HCT116 (cell line): Measurements from ENCODE around the gene CDH4. TPM values are rescaled to one million over a fixed set of nuclear protein-coding genes. Genes with fewer than 3 reads are reported as not detected.

ENCODE experiments used
- ATAC-seq: fragments of 200-7000 bp; cut with Tn5 transposase; 2 replicates; pipeline ENCODE4 v1.9.1; 2020; ENCODE audit warnings: mild to moderate bottlenecking, moderate library complexity
- BruUV-seq: library from RNA; stranded (reverse); fragments of 400-500 nt; replicated peaks from 2 replicates; lab custom pipeline; 2021; lab: Mats Ljungman, UMichigan
- CTCF ChIA-PET: fragments of 300-600 bp; sonication (Branson Sonifier 250); formaldehyde crosslinking; loops from one replicate; lab custom pipeline; 2021; ENCODE audit warnings: antibody characterized with exemption; lab: Charles Lee
- POLR2A ChIA-PET: fragments of 300-600, 350-600 bp; sonication (Branson Sonifier 250); formaldehyde crosslinking; loops from one replicate; lab custom pipeline; 2021; ENCODE audit warnings: antibody characterized with exemption; lab: Charles Lee
- RAD21 ChIA-PET, 2 experiments: fragments of 300-600 bp; sonication (Branson Sonifier 250); formaldehyde crosslinking; loops; one replicate each; lab custom pipeline; 2023; ENCODE audit warnings: low total read pairs in 2 of 2; ENCODE audit not compliant: uncharacterized antibody in 2 of 2, unreplicated experiment in 2 of 2, low non-redundant PET in 1 of 2; lab: Charles Lee
- DNase-seq: peaks from one replicate; pipeline ENCODE4 v3.0.0-alpha.2; 2010; ENCODE audit warnings: low read depth, low spot score
- H2AFZ ChIP-seq: fragments of 200-600 bp; shearing (Covaris generic), sonication (generic); 2 replicates; pipeline ENCODE4 v1.6.1; 2017; ENCODE audit warnings: low read depth, mixed run types, mixed read lengths, antibody characterized with exemption, low read length; ENCODE audit not compliant: poor library complexity, severe bottlenecking
- H3K27ac ChIP-seq: 2 replicates; pipeline ENCODE4 v1.5.1; 2012; ENCODE audit warnings: low read depth, low read length
- H3K27me3 ChIP-seq: fragments of 200-600 bp; sonication (generic); 2 replicates; pipeline ENCODE4 v1.6.1; 2016; ENCODE audit warnings: mixed run types, low read length, mixed read lengths; ENCODE audit not compliant: insufficient read depth
- H3K36me3 ChIP-seq, 2 experiments: fragments of 200-500 bp in 1 of 2; fragments of 200-600 bp in 1 of 2; sonication (Bioruptor generic) in 1 of 2; sonication (generic) in 1 of 2; 2 replicates each; pipeline versions ENCODE4 v1.5.1 to v1.6.1; 2014 to 2016; ENCODE audit warnings: low read length in 2 of 2, inconsistent platforms in 1 of 2, mixed read lengths in 1 of 2, mixed run types in 1 of 2; ENCODE audit not compliant: insufficient read depth in 2 of 2, control insufficient read depth in 1 of 2
- H3K4me1 ChIP-seq, 2 experiments: fragments of 200-600 bp in 1 of 2; sonication (generic) in 1 of 2; 2 replicates each; pipeline versions ENCODE4 v1.5.1 to v1.6.1; 2012 to 2017; ENCODE audit warnings: low read length in 2 of 2, inconsistent platforms in 1 of 2, mild to moderate bottlenecking in 1 of 2, mixed read lengths in 1 of 2, mixed run types in 1 of 2, moderate library complexity in 1 of 2; ENCODE audit not compliant: insufficient read depth in 2 of 2, control insufficient read depth in 1 of 2
- H3K4me2 ChIP-seq: fragments of 200-600 bp; sonication (generic); 2 replicates; pipeline ENCODE4 v1.6.1; 2017; ENCODE audit warnings: mixed run types, low read length, mixed read lengths
- H3K4me3 ChIP-seq, 2 experiments: fragments of 200-600 bp in 1 of 2; sonication (generic) in 1 of 2; replicated peaks in 1 of 2; 2 replicates each; pipeline ENCODE4 v1.5.1; 2011 to 2016; ENCODE audit warnings: low read length in 2 of 2, control low read depth in 1 of 2, low read depth in 1 of 2, mild to moderate bottlenecking in 1 of 2, mixed read lengths in 1 of 2, mixed run types in 1 of 2
- H3K79me2 ChIP-seq: fragments of 200-600 bp; sonication (generic); 2 replicates; pipeline ENCODE4 v1.6.1; 2017; ENCODE audit warnings: mild to moderate bottlenecking, mixed run types, low read length, moderate library complexity, mixed read lengths; ENCODE audit not compliant: insufficient read depth
- H3K9ac ChIP-seq: fragments of 200-600 bp; sonication (generic); 2 replicates; pipeline ENCODE4 v1.6.1; 2016; ENCODE audit warnings: low read length, mixed read lengths
- H3K9me2 ChIP-seq: fragments of 200-600 bp; sonication (generic), shearing (Covaris generic); 2 replicates; pipeline ENCODE4 v1.6.1; 2017; ENCODE audit warnings: mixed run types, mild to moderate bottlenecking, moderate library complexity; ENCODE audit not compliant: insufficient read depth
- H3K9me3 ChIP-seq, 2 experiments: fragments of 200-500 bp in 1 of 2; fragments of 200-600 bp in 1 of 2; sonication (Bioruptor generic) in 1 of 2; sonication (generic) in 1 of 2; 2 replicates each; pipeline ENCODE4 v1.6.1; 2014 to 2017; ENCODE audit warnings: low read length in 2 of 2, mixed read lengths in 2 of 2, inconsistent platforms in 1 of 2, low read depth in 1 of 2, mild to moderate bottlenecking in 1 of 2, mixed run types in 1 of 2, moderate library complexity in 1 of 2; ENCODE audit not compliant: control insufficient read depth in 1 of 2, insufficient read depth in 1 of 2
- H4K20me1 ChIP-seq: fragments of 200-600 bp; sonication (generic), shearing (Covaris generic); 2 replicates; pipeline ENCODE4 v1.6.1; 2017; ENCODE audit warnings: mixed run types, mild to moderate bottlenecking, moderate library complexity; ENCODE audit not compliant: insufficient read depth
- CBX3 ChIP-seq: IDR thresholded peaks from 2 replicates; pipeline ENCODE4 v1.6.1; 2012; ENCODE audit warnings: low read depth
- CEBPB ChIP-seq: IDR thresholded peaks from 2 replicates; pipeline ENCODE4 v1.6.1; 2012; ENCODE audit warnings: low read depth
- EGR1 ChIP-seq: IDR thresholded peaks from 2 replicates; pipeline ENCODE4 v1.6.1; 2012; ENCODE audit warnings: low read depth
- ELF1 ChIP-seq: IDR thresholded peaks from 2 replicates; pipeline ENCODE4 v1.6.1; 2012; ENCODE audit warnings: low read depth, borderline replicate concordance
- EZH2 ChIP-seq: fragments of 200-600 bp; sonication (generic); IDR thresholded peaks from 2 replicates; pipeline ENCODE4 v1.6.1; 2017; ENCODE audit warnings: antibody characterized with exemption, mixed run types
- FOSL1 ChIP-seq: IDR thresholded peaks from 2 replicates; pipeline ENCODE4 v1.6.1; 2012; ENCODE audit warnings: low read depth
- JUND ChIP-seq: IDR thresholded peaks from 2 replicates; pipeline ENCODE4 v1.6.1; 2012
- POLR2A ChIP-seq: IDR thresholded peaks from 2 replicates; pipeline ENCODE4 v1.7.0; 2011; ENCODE audit warnings: borderline replicate concordance; ENCODE audit not compliant: insufficient read depth, insufficient read length; ENCODE audit errors: extremely low read depth
- RAD21 ChIP-seq: IDR thresholded peaks from 2 replicates; pipeline ENCODE4 v1.6.1; 2012; ENCODE audit warnings: low read depth, mild to moderate bottlenecking
- SIN3A ChIP-seq: IDR thresholded peaks from 2 replicates; pipeline ENCODE4 v1.6.1; 2012; ENCODE audit warnings: low read depth
- SP1 ChIP-seq: IDR thresholded peaks from 2 replicates; pipeline ENCODE4 v1.6.1; 2012; ENCODE audit warnings: low read depth
- TCF7L2 ChIP-seq: IDR thresholded peaks from 2 replicates; pipeline ENCODE4 v1.7.0; 2011; ENCODE audit warnings: borderline replicate concordance, inconsistent platforms; ENCODE audit not compliant: insufficient read depth, insufficient read length; ENCODE audit errors: extremely low read depth
- YY1 ChIP-seq: IDR thresholded peaks from 2 replicates; pipeline ENCODE4 v1.6.1; 2011; ENCODE audit warnings: low read length, low read depth, moderate library complexity, mild to moderate bottlenecking; ENCODE audit not compliant: insufficient replicate concordance; ENCODE audit errors: extremely low read depth
- ZFX ChIP-seq: fragments of 450-650 bp; IDR thresholded peaks from 2 replicates; pipeline ENCODE4 v1.6.1; 2017
- ZNF274 ChIP-seq: fragments of 200-500 bp; sonication (Bioruptor generic); IDR thresholded peaks from 2 replicates; pipeline ENCODE4 v1.6.1; 2014; ENCODE audit warnings: mild to moderate bottlenecking, low read depth, low read length, inconsistent platforms
- intact Hi-C: fragments of 100-400 bp; cut with micrococcal nuclease; formaldehyde crosslinking; loops from 2 replicates; pipeline ENCODE4 v1.10.0; 2022
- total RNA-seq: library from RNA; stranded (reverse); gene quantifications from one replicate; pipeline ENCODE4 v1.2.1, GENCODE V29; 2021; ENCODE audit not compliant: unreplicated experiment
- TF ChIP-seq, protein P1 (sequence below): IDR thresholded peaks from 2 replicates; pipeline ENCODE4 v1.6.1; 2012
- TF ChIP-seq, protein P2 (sequence below): IDR thresholded peaks from 2 replicates; pipeline ENCODE4 v1.6.1; 2011; ENCODE audit warnings: mild to moderate bottlenecking, low read length, moderate library complexity; ENCODE audit not compliant: insufficient replicate concordance; ENCODE audit errors: extremely low read depth
- TF ChIP-seq, protein P3 (sequence below): IDR thresholded peaks from 2 replicates; pipeline ENCODE4 v1.6.1; 2012
- TF ChIP-seq, protein P4 (sequence below), 3 experiments: fragments of 200-600 bp in 1 of 3; sonication (generic) in 1 of 3; IDR thresholded peaks in 2 of 3; conservative IDR thresholded peaks in 1 of 3; 2 replicates each; pipeline ENCODE4 v1.5.1; 2012 to 2017; ENCODE audit warnings: low read depth in 2 of 3, low read length in 2 of 3, antibody characterized with exemption in 1 of 3, borderline replicate concordance in 1 of 3, control low read depth in 1 of 3, mild to moderate bottlenecking in 1 of 3, mixed read lengths in 1 of 3, mixed run types in 1 of 3, moderate library complexity in 1 of 3; ENCODE audit not compliant: insufficient read depth in 1 of 3

Gene CDH4
- total RNA-seq, 1 experiment from 2014 or later: not detected

DNA sequence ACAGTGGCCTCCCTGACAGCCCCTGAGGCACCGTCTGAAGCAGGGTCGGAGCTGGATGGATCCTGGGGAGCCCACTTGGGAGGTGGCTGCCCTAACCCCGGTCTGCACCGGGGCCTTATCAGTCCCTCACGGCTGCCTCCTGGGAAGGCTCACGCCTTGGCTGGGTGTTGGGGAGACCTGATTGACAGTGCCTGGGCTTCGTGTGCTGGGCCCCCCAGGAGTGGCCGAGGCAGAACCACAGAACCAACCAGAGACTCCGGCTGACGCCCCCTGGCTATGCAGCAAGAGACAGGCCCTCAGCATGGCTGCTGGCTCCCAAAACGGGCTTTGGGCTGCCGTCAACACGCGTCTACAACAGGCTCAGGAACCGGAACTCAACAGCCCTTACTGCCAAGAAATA lies 594.0 kb downstream of the CDH4 start (continued):
- TF ChIP-seq, protein P1, sequence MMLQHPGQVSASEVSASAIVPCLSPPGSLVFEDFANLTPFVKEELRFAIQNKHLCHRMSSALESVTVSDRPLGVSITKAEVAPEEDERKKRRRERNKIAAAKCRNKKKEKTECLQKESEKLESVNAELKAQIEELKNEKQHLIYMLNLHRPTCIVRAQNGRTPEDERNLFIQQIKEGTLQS: no peak
- TF ChIP-seq CEBPB (no peak), JUND (no peak)
- TF ChIP-seq, protein P2, sequence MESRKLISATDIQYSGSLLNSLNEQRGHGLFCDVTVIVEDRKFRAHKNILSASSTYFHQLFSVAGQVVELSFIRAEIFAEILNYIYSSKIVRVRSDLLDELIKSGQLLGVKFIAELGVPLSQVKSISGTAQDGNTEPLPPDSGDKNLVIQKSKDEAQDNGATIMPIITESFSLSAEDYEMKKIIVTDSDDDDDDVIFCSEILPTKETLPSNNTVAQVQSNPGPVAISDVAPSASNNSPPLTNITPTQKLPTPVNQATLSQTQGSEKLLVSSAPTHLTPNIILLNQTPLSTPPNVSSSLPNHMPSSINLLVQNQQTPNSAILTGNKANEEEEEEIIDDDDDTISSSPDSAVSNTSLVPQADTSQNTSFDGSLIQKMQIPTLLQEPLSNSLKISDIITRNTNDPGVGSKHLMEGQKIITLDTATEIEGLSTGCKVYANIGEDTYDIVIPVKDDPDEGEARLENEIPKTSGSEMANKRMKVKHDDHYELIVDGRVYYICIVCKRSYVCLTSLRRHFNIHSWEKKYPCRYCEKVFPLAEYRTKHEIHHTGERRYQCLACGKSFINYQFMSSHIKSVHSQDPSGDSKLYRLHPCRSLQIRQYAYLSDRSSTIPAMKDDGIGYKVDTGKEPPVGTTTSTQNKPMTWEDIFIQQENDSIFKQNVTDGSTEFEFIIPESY: no peak

DNA sequence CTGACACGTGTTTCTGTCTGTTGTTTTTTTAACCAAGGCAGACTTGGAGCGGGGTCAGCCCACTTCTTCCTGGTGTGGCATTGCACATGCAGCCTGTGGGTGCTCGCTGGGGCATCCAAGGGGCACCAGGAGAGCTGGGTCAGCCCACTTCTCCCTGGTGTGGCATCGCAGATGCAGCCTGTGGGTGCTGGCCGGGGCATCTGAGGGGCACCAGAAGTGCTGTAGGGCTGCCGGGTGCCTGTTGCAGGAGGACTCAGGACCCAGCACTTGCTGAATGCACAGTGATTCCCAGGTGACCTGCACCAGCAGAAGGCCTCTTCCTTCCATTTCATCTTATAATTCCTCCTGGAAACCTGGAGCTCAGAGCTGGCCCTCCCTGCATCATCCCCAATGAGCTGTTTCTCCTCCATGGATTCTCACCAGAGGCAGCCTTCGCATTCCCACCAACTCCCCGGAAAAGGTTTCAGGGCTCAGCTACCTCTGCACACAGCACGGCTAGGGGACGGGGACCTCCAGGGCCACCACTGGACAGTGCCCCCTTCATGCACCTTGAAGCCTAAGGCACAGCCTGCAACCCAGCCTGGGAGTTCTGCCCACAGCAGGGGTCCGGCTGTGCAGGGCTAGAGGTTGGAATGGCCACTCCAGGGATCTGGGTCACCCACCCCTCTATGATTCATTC lies 594.8 kb downstream of the CDH4 start:
- H2AFZ ChIP-seq: no peak overlapping the region
- ATAC-seq: no peak
- no peak overlapping the region for H3K4me2 ChIP-seq
- no peak for DNase-seq
- no peaks in the 10 kb centered on the region for H3K9me2 ChIP-seq
- H3K4me3 ChIP-seq: no peak overlapping the region
- no peak overlapping the region for H3K9ac ChIP-seq
- H3K4me1 ChIP-seq: no peaks in the 10 kb centered on the region
- no TSS peak for BruUV-seq
- CTCF ChIA-PET: no interaction called here
- no peaks in the 10 kb centered on the region for H3K36me3 ChIP-seq
- no peaks in the 10 kb centered on the region for H3K79me2 ChIP-seq
- no peak overlapping the region for H3K27ac ChIP-seq
- intact Hi-C loops: no loop called here
- H3K9me3 ChIP-seq: no peaks in the 10 kb centered on the region; a peak in 1 of 4 replicates
- RAD21 ChIA-PET: no interaction called here
- POLR2A ChIA-PET: no interaction called here
- no peaks in the 10 kb centered on the region for H4K20me1 ChIP-seq
- H3K27me3 ChIP-seq: 0 out of 2 replicates have a peak, but pooled peaks cover 5% of the 10 kb centered on the region
- TF ChIP-seq RAD21 (no peak), SIN3A (no peak), TCF7L2 (no peak), ZNF274 (no peak), ELF1 (no peak), POLR2A (no peak), SP1 (no peak), EGR1 (no peak), ZFX (no peak), EZH2 (no peak), CBX3 (no peak), CEBPB (no peak), FOSL1 (no peak), YY1 (no peak)
- TF ChIP-seq, protein P3, sequence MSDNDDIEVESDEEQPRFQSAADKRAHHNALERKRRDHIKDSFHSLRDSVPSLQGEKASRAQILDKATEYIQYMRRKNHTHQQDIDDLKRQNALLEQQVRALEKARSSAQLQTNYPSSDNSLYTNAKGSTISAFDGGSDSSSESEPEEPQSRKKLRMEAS: no peak
- TF ChIP-seq, protein P4, sequence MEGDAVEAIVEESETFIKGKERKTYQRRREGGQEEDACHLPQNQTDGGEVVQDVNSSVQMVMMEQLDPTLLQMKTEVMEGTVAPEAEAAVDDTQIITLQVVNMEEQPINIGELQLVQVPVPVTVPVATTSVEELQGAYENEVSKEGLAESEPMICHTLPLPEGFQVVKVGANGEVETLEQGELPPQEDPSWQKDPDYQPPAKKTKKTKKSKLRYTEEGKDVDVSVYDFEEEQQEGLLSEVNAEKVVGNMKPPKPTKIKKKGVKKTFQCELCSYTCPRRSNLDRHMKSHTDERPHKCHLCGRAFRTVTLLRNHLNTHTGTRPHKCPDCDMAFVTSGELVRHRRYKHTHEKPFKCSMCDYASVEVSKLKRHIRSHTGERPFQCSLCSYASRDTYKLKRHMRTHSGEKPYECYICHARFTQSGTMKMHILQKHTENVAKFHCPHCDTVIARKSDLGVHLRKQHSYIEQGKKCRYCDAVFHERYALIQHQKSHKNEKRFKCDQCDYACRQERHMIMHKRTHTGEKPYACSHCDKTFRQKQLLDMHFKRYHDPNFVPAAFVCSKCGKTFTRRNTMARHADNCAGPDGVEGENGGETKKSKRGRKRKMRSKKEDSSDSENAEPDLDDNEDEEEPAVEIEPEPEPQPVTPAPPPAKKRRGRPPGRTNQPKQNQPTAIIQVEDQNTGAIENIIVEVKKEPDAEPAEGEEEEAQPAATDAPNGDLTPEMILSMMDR (IDR thresholded peaks at IDR 0.05 in 2 of 3, conservative IDR thresholded peaks at IDR 0.05 in 1 of 3; ENCODE audit: borderline replicate concordance in 1 of 3, insufficient read depth in 1 of 3, low read depth in 2 of 3, low read length in 2 of 3): no peak
- TF ChIP-seq, protein P2: no peak
- TF ChIP-seq, protein P1: no peak
